ENCODE results near the gene MAGEA9B. TPM values are rescaled to one million over a fixed set of nuclear protein-coding genes. Genes with fewer than 3 reads are reported as not detected.
"Not testable (repeated sequence)": the region's sequence is repeated elsewhere in the genome, so short reads cannot be mapped to it uniquely, and the experiment has no call there.

MAGEA9B gene, protein sequence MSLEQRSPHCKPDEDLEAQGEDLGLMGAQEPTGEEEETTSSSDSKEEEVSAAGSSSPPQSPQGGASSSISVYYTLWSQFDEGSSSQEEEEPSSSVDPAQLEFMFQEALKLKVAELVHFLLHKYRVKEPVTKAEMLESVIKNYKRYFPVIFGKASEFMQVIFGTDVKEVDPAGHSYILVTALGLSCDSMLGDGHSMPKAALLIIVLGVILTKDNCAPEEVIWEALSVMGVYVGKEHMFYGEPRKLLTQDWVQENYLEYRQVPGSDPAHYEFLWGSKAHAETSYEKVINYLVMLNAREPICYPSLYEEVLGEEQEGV
- 0.08 TPM in 1 of 2 replicates, not detected in the other for total RNA-seq (2014; rRNA removed; shearing (Covaris generic))

DNA sequence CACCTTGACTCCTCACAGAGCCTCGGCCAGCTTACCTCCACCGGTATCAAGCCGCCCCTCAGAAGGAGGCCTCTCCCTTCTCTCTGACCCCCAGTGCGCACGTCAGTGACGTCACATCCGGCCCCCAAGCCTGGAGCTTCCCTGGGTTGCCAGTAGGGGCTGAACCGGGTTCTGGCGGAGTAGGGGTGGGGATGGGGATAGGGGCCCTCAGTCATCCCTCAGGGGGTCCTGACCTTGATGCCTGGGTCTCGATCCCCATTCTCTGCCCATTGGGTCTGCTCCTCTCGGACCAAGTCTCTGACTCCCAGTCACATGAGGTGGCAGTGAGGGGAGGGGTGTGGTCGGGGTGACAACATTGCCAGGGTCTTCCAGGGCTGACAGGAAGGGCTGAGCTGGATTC lies at the start of gene MAGEA9B:
Gene MAGEA9B (minus strand): TSS at position 101 of the 400 bp plus-strand sequence. CDS start 4,280 bp downstream, outside the sequence.
- DNase-seq (ENCODE audit: low spot score) = not testable (repeated sequence)

DNA sequence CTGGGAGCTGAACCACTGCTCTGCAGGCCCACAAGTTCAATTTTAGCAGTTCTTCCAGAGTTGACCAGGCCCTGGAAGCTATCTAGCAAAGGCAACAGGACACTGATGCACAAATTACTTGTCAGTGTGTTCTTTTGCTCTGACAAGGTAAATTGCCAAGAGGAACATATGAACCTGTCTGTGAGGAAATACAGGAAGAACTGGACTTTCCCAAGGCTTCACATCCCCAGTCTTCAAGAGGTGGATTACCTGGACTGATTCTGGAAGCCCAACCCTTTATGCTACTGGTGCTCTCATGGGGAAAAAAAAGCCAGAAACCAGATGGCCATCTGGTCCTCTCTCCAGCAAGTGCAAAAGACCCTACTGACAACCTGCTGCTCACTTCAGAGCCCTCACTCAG lies 46.3 kb upstream of the MAGEA9B start:
- DNase-seq (ENCODE audit: low spot score) = no peak

DNA sequence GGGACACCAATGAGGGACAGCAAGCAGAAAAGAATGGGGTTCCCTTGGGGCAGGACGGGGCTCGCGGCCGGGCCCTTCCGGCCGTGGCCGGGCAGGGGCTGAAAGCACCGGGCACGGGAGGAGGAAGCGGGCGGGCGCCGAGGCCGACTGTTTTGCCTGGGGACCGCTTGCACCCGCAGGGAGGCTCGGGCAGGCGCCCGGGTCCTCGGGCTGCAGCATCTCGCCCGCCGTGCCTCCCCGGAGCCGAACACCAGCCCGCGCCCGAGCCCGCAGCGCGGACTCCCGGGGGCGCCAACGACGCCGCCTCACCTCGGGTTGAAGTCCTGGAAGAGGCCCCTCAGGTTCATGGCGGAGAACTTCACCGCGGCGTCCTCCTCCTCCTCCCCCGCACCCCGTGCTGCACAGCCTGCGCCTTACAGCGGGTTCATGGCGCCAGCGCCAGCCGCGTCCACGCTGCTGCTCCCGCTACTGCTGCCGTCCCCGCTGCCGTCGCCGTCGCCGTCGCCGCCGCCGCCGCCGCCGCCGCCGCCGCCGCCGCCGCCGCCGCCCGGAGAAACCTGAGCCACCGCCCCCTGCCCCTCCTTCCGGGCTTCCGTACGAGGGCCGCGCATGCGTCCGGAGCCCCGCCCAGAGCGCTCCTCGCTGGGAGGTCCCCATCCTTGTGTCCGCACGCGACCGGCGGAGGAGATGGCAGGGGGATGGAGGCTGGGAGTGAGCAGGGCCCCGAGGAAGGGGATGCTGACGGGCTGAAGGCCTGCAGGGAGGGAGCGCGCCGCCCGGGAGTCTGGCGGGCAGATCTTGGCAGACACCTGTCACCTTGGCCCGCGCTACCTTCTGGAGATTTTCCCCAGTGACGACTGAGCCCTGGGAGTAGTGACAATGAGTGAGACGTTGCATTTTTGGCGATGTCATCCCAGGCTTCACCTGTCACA lies 44.2 kb upstream of the MAGEA9B start, which contains the start of gene TMEM185A:
Gene TMEM185A (minus strand): TSS at position 559 of the 932 bp plus-strand sequence. CDS start 212 bp downstream, at position 347.
- peak; percentile 29 for DNase-seq (ENCODE audit: low spot score)

DNA sequence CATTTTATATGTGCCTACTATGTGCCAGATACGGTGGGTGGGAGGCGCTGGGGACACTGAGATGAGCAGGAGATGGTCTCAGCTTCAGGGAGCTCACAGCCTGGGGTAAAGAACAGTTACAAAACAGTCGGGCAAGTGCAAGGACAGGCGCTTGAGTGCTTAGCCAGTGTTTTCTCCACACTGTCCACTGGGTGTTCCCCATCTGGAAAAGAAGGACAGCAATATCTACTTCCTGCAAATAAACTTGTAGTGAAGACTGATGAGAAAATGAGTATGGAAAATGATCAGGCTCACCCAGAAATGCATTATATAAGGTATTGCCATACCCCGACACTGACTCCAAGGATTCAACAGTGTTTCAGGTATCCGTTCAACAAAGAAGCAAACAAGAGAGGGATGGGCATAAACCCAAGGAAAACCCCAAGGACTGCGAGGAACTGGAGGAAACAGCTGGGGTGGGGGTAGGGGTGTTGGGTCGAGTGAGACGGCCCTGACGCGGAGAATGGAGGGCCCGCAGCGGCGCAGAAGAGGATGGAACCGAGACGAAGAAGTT lies 43.5 kb upstream of the MAGEA9B start:
- peak; percentile 28 for DNase-seq (ENCODE audit: low spot score)

DNA sequence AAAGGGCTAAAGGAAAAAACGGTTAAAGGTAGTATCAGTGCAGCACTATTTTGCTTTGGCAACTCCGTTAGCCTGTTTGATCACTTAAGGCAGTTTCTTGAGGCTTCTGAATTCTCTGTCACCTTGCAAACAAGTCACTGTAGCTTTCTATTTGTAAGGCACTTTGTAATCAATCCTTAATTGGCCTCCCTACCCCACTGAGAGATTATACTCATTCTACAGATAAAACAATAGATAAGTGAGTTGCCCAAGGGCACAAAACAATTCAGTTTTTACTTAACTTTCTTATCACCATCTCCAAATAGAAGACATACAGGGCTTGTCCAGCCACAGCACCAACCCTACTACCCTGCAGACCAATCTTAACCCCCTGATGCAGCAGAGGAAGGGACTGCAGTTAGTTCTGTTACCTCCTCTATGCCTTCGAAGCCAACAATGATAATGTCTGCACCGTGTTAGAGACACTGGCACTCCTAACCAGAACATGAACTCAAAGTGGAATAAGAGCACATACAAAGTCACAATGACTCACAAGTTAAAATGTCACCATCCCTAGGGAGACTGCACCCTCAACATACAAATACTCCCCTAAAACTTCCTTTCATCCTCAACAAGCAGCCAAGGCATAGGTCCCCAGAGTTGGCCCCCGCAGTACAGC lies 42.6 kb upstream of the MAGEA9B start:
- DNase-seq (ENCODE audit: low spot score) = no peak

DNA sequence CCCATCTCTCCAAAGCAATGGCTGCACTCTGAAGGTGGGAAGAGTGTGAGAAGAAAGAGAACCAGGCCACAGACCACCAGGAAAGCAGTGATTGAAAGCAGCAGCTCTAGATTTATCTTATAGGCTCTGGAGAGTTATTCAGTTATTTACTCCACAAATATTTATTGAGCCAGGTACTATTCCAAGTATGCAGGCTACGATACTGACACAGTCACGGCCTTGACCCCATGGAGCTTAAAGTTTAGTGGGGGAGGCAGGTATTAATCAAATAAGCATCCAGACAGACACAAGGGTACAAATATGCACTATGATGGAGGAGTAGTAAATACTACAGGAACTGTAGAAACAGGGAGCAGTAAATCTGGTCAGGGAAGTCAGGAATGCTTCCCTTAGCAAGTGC lies 41.5 kb upstream of the MAGEA9B start:
- no peak for DNase-seq (ENCODE audit: low spot score)

DNA sequence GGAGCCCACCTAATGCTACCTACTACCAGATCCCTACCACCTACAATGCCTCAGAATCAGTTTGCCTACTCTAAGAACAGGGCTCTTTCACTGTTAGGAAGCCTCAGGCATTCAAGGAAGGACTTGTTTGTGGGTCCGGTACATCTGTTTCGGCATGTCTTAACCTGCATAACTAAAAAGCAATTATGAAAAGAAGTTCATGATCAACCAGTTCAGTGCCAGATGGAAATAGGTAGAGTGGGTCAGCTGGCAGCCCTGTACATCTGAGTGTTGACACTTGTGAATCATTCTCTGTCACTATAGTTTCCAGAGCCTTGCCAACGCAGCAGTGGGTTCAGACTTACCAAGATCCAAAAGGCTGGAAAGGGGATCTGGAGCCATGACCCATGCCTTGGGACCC lies 41.0 kb upstream of the MAGEA9B start:
- DNase-seq (ENCODE audit: low spot score) = no peak

DNA sequence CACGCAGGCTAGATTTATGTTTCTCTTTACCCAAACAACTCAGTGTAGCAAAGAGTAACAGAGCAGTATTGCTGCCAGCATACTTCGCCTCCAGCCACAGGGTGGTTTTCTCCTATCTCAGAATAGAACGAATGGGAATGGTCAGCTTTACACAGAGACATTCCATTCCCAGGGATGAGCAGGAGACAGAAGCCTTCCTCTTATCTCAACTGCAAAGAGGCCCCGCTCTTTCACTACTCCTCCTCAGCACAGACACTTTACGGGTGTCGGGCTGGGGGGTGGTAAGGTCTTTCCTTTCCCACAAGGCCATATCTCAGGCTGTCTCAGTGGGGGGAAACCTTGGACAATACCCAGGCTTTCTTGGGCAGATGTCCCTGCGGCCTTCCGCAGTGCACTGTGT lies 39.6 kb upstream of the MAGEA9B start:
- not testable (repeated sequence) for DNase-seq (ENCODE audit: low spot score)

DNA sequence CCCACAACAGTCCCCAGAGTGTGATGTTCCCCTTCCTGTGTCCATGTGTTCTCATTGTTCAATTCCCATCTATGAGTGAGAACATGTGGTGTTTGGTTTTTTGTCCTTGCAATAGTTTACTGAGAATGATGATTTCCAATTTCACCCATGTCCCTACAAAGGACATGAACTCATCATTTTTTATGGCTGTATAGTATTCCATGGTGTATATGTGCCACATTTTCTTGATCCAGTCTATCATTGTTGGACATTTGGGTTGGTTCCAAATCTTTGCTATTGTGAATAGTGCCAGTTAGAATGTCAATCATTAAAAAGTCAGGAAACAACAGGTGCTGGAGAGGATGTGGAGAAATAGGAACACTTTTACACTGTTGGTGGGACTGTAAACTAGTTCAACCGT lies 32.4 kb upstream of the MAGEA9B start:
- not testable (repeated sequence) for DNase-seq (ENCODE audit: low spot score)

DNA sequence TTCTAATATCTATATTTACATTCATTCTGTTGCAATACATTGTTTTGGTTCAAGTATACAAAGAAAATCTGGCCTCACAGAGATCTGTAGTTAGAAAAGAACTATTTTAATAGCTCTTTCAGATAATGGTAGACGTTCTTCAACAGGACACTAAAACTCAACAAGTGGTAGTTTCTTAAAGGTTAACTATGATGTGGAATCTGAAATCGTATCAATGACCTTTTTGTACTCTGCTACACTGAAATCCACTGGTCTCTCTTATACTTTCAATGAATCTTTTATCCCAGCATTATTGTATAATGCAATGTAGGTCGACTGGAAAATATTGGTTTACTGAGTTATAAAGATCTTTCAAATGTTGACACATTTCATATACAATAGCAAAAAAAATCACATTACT lies 31.6 kb upstream of the MAGEA9B start:
- DNase-seq (ENCODE audit: low spot score) = no peak

DNA sequence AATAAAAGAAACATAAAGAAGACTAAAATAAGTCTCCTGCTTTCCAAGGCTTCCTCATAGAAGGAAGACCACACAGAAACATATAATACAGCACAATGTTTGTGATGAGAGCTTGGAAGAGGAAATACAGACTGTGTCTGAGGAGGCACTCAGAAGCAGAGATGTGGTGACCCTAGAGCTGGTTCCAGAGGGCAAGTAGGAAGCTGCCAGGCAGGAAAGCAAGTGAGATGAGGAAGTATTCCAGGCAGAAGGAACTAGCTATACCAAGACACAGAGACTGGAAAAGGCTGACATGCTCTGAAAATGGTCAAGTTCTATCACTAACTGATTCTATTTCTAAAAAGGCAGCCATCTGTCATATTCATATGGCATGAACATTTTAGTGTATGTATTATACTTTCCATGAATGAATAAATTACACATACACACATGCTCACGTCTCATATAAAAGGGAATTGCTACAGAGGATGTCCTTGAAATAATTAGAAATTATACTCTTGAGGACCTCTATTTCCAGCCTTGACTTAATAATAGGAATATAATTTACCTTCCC lies 24.4 kb upstream of the MAGEA9B start:
- DNase-seq (ENCODE audit: low spot score) = no peak

DNA sequence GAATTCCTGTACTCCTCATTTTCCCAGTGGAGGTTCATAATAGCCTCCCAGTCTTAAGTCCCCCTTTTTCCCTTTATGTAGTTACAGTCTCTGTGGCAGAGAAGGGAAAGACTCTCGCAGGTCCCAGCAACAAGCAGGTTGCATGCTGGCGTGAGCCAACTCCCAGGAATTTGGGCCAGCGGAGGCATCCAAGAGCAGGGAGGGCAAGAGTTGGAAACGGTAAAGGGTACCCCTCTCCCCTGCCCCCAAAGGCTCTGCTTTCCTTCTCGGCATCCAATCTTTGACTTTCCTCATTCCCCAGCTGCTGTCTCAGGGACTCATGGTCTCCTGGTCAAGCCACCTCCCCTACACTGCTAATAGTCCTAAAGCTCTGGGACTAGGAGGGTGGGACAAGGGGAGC lies 23.3 kb upstream of the MAGEA9B start:
- no peak for DNase-seq (ENCODE audit: low spot score)

DNA sequence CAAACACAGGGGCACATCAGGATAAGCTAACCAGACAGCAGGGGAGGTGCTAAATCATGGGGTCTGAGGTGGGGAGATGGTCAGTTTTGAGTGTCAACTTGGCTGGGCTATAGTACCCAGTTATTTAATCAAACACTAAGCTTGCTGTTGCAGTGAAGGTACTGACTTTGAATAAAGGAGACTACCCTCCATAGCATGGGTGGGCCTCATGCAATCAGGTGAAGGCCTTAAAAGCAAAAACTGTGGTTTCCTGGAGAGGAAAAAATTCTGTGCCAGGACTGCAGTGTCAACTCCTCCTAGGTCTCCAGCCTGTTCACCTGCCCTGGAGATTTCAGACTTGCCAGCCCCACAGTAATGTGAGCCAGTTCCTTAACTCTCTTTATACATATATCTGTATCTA lies 20.4 kb upstream of the MAGEA9B start:
- DNase-seq (ENCODE audit: low spot score) = no peak

DNA sequence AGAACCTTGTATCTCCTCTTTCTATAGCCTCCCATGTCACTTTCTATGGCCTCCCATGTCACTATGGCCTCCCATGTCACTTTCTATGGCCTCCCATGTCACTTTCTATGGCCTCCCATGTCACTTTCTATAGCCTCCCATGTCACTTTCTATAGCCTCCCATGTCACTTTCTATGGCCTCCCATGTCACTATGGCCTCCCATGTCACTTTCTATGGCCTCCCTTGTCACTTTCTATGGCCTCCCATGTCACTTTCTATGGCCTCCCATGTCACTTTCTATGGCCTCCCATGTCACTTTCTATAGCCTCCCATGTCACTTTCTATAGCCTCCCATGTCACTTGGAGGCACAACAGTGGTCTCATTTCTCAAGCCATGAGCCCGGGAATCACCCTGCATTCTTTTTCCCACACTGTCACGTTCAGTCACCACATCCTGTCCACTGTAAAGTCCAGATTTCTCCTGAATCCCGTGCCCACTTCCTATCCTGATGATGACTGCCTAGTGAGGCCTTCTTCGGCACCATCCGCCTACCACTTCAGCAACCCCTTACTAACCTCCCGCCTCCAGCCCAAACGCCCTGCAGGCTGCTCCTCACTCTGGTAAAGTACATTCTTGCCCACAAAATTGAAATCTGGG lies 18.1 kb upstream of the MAGEA9B start:
- peak; percentile 3 for DNase-seq (ENCODE audit: low spot score)

DNA sequence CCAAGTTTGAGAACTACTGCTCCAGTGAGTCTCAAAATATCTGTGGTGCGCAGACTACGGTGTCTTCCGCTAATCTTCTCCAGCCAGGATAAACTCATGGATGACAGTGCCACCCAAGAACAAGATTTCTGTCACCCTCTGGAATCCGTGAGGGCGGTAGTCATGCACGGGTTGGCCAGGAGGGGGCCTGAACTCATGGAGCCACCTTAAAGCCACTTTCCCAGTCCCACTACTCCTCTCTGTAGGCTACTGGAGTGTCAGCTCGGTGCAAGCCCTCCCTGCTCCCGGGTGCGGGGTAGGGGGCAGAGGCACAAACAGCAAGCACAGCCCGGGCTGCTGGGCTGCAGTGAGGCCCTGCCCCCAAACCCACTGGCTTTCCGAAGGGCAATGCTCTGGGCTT lies 11.3 kb upstream of the MAGEA9B start:
- not testable (repeated sequence) for DNase-seq (ENCODE audit: low spot score)

DNA sequence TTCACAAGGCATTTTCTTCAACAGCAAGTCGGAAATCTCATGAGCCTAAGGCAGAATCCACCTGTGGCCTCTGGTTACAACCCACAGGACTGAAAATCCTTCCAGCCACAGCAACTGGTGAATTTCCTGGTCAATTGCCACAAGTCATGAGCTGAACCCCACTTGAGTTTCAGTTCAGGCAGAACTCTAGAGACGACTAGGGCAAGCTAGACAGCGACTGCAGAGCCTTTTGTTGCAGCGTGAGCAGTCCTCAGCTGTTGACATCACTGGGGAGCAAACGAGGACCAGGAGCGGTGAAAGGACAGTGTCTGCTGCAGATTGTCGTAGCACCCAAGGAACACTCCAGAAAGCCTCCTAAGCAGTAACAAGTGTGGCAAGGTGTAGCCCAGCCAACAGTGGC lies 8.7 kb upstream of the MAGEA9B start:
- DNase-seq (ENCODE audit: low spot score) = not testable (repeated sequence)

DNA sequence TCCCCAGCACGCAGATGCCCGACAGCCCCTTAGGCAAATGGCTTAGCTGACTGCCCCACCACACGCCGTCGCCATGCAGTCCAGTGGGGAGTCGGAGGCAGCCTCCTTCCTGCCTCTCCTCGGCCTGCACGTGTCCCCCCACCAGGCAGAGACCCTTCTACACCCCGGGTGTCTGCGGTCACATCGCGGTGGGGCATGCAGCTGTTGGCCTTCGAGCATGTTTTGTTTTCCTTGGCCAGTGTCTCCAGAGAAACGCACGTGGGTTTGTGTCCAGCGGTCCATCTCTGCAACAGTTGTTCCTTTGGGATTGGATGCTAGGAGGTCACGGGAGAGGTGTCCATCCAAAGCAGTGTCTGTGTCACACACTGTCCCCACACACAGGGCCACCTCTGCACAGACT lies 8.0 kb upstream of the MAGEA9B start, which contains the start of gene HSFX2:
Gene HSFX2 (minus strand): TSS at position 101 of the 400 bp plus-strand sequence. CDS start 614 bp downstream, outside the sequence.
- DNase-seq (ENCODE audit: low spot score) = not testable (repeated sequence)

DNA sequence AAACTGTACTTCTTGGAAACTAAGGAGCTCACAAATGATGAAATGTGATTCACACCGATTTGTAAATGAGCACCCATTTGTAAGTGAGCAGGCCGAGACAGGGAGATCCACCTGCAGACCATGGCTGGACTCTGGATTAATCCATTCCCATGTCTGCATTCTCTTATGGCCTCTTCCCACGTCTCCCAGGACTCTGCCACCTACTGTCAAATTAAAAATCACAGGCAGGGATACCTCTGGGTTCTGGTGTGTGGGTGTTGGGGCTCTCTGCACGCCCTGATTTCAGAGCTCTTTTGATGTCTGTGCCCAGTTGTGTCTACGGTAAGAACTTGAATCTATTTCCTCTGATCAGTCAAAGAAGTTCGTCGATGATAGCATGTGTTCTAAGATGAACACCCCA lies 3.7 kb upstream of the MAGEA9B start:
- DNase-seq (ENCODE audit: low spot score) = not testable (repeated sequence)

DNA sequence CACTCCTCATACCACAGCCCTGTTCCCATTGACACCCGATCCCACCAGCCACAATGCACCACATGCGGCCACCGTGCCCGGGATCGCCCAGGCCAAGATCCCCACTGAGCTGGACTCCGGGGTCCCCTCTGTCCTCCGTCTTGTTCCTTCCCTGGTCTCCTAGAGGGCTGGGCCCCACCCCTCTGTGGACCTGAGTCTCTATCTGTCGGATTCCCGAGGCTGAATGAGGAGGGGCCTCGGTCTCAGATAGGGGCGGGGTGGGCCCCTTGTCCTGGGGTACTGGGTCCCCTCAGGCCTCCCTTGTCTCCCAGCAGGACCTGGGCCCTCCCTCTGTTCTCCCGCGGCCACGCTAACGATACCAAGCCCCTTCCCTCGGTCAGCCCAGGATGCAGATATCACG lies 1.6 kb downstream of the MAGEA9B start:
- not testable (repeated sequence) for DNase-seq (ENCODE audit: low spot score)

DNA sequence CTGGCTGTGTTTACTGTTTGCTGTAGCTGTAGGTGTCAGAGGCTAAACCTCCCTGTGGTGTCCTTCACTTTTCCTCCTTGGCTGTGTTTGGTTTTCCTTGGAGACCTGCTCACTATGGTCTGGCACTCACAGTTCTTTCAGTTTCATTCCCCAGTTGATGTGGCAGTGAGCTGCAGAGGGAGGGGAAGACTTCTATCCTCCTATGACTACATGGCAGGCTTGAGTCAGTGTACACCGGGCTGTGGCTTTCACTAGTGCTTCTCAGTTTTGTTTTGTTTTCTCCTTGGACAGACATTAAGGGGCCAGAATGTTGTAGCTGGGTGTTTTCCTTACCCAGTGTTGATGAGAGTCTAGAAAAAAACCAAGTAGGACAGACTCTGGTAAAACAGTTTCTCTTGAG lies 13.8 kb downstream of the MAGEA9B start:
- not testable (repeated sequence) for DNase-seq (ENCODE audit: low spot score)

DNA sequence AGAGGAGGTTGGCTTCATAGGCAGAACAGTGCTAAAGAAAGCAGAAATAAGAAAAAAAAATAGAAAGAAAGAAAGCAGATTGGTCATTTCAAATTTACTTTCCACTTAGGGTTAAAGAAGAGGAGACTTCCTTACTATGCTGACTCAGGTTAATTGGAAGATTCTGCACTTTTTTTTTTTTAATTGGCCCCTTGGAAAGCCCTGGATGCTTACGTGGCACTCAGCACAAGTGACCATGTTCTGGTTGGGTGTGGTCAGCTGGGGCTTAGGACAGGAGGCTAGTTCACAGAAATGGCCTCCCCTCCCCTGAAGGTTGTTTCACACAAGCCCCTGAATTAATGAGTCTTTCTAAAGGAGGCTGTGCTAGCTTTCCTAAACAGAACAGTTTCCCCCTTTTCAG lies 14.5 kb downstream of the MAGEA9B start:
- peak; percentile 7 for DNase-seq (ENCODE audit: low spot score)

Data from H4 (cell line).